Gastrocnemius medialis (tissue), 4 donors: ENCODE results near the gene MKKS. TPM values are rescaled to one million over a fixed set of nuclear protein-coding genes. Genes with fewer than 3 reads are reported as not detected.

Experiments
- ATAC-seq, 2 donors: fragments of 150-250 bp; one replicate each; pipeline ENCODE4 v1.9.1; 2016
- DNase-seq, 2 donors: peaks; one replicate each; pipeline ENCODE4 v3.0.0-alpha.2; 2019
- H3K27ac ChIP-seq, 4 donors: fragments of 200-600 bp; sonication (generic); 1 replicate in 1 of 4; 2 replicates in 3 of 4; pipeline ENCODE4 v1.5.1; 2016 to 2018; ENCODE audit warnings: mild to moderate bottlenecking in 2 of 4, moderate library complexity in 1 of 4
- H3K27me3 ChIP-seq, 3 donors: fragments of 200-600 bp; sonication (generic) in 2 of 3; 1 replicate in 1 of 3; 2 replicates in 2 of 3; pipeline versions ENCODE4 v1.5.1 to v1.6.0; 2016 to 2019; ENCODE audit warnings: mild to moderate bottlenecking in 1 of 3, moderate library complexity in 1 of 3
- H3K36me3 ChIP-seq, 2 donors: fragments of 200-600 bp; sonication (generic) in 1 of 2; one replicate each; pipeline ENCODE4 v1.5.1; 2017 to 2018
- H3K4me1 ChIP-seq, 2 donors: fragments of 200-600 bp; sonication (generic) in 1 of 2; one replicate each; pipeline ENCODE4 v1.5.1; 2016 to 2017; ENCODE audit warnings: mild to moderate bottlenecking in 2 of 2
- H3K4me3 ChIP-seq, 4 donors: fragments of 200-600 bp; sonication (generic) in 3 of 4; 1 replicate in 1 of 4; 2 replicates in 3 of 4; pipeline ENCODE4 v1.5.1; 2016 to 2019; ENCODE audit warnings: mild to moderate bottlenecking in 2 of 4
- H3K9me3 ChIP-seq, 3 donors: fragments of 200-600 bp; sonication (generic) in 2 of 3; 1 replicate in 1 of 3; 2 replicates in 2 of 3; pipeline ENCODE4 v1.5.1; 2016 to 2019
- CTCF ChIP-seq, 5 experiments: fragments of 450-650 bp in 3 of 5; fragments of 200-600 bp in 2 of 5; sonication (generic) in 2 of 5; IDR thresholded peaks in 4 of 5; conservative IDR thresholded peaks in 1 of 5; 1 replicate in 4 of 5; 2 replicates in 1 of 5; pipeline ENCODE4 v1.5.1; 2016 to 2019; ENCODE audit warnings: antibody characterized with exemption in 5 of 5, mild to moderate bottlenecking in 3 of 5, moderate library complexity in 3 of 5
- POLR2A ChIP-seq, 2 donors: fragments of 450-650 bp; IDR thresholded peaks; one replicate each; pipeline ENCODE4 v1.6.1; 2017; ENCODE audit warnings: antibody characterized with exemption in 2 of 2, mild to moderate bottlenecking in 2 of 2, moderate library complexity in 2 of 2
- in situ Hi-C, 4 donors: fragments of 200-750 bp; cut with MboI; loops; one replicate each; pipeline versions ENCODE4 v1.15.0 to v1.8.0; 2017; ENCODE audit warnings: low sequenced_read_pairs in 4 of 4
- intact Hi-C: fragments of 100-400 bp; cut with DNase I; formaldehyde crosslinking; loops from one replicate; pipeline ENCODE4 v1.15.1; 2023; ENCODE audit warnings: low total_unique reads
- total RNA-seq, 4 donors: library from RNA; depleted of rRNA; stranded (reverse); fragments of >200 nt; gene quantifications; one replicate each; pipeline versions ENCODE4 v1.1.0 to v1.2.3, GENCODE V29; 2016

The MKKS gene
- total RNA-seq, 4 donors from 2014 or later: 8.1 to 15.2 (median 14.6) TPM

DNA sequence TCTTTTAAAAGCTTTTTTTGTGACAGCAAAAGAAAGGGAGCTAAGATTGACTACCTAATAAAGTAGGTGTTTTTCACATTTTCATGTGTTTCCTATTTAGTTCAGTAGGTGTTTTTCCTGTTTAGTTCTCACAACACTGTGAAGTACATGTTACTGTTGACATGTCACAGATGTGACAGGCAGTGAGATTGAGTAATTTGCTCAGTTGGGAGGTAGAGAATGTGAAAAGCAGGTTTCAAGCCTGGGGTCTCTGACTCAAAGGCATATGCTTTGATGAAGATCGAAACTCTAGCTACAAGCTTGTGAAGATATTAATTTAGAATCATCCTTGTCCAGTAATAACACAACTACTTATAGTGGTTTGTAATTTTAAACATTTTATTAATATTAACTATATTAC is 44.2 kb upstream of the MKKS start:
- intact Hi-C loops: loop anchor here (10.0 kb wide), 1 partner anchor 727 kb away; no protein-coding TSS in a partner anchor
- H3K27ac ChIP-seq: no peak overlapping the region
- H3K4me3 ChIP-seq: no peak overlapping the region
- TF ChIP-seq CTCF (IDR thresholded peaks at IDR 0.05 in 4 of 5, conservative IDR thresholded peaks at IDR 0.05 in 1 of 5) (no peak), POLR2A (IDR thresholded peaks at IDR 0.05) (no peak)
- ATAC-seq (no peak), DNase-seq (no peak)
- no peaks in the 10 kb centered on the region for H3K36me3 ChIP-seq
- peaks cover 5 to 15% of the 10 kb centered on the region in 2 donors for H3K4me1 ChIP-seq
- H3K27me3 ChIP-seq: no peaks in the 10 kb centered on the region
- in situ Hi-C loops: no loop called here
- no peaks in the 10 kb centered on the region for H3K9me3 ChIP-seq

DNA sequence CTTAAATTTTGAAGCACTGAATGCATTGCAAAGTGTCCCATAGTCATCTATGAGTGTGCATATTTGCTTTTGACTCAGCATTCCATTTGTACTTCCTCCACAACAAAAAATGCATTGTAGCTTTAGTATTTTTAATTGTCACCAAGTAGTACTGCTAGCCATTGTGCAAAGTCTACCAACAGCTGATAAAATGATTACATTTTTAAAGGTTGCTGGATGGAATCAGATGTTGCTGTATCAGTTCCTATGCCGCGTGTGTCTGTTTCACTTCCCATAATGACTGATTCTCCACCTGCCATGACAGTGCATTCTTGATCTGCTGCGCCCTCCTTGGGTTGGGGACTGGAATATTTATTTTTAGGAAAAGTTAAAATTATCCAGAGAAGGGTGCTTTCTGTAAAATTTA is 42.3 kb upstream of the MKKS start:
- DNase-seq (no peak), ATAC-seq (peak in 1 of 2 donors; percentile 30)
- no peaks in the 10 kb centered on the region for H3K36me3 ChIP-seq
- no peaks in the 10 kb centered on the region for H3K27me3 ChIP-seq
- H3K27ac ChIP-seq: no peak overlapping the region
- H3K9me3 ChIP-seq: no peaks in the 10 kb centered on the region
- peaks cover 5 to 15% of the 10 kb centered on the region in 2 donors for H3K4me1 ChIP-seq
- intact Hi-C loops: loop anchor here (10.0 kb wide), 1 partner anchor 728 kb away; no protein-coding TSS in a partner anchor
- TF ChIP-seq POLR2A (IDR thresholded peaks at IDR 0.05) (no peak), CTCF (IDR thresholded peaks at IDR 0.05 in 4 of 5, conservative IDR thresholded peaks at IDR 0.05 in 1 of 5) (no peak)
- no peak overlapping the region for H3K4me3 ChIP-seq
- in situ Hi-C loops: no loop called here

DNA sequence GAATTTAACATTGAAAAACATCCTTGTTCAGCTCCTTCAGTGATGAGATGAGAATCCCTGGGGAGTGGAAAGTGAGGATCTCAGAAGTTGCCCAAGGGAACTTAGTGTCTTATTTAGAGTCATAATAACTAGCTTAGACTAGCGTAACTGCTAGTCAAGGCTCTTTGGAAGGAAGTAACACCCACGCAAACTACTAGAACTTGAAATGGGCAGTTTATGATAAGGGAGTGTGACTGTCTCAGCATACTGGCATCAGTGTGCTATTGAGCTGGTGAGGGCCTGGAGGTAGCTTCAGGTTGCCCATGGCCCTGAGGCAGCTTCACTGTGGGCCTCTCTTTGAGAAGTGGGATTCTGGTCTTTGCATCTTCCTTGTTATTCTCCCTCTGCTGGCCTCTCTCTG is 41.2 kb upstream of the MKKS start:
- DNase-seq: no peak
- H3K36me3 ChIP-seq: no peaks in the 10 kb centered on the region
- H3K9me3 ChIP-seq: no peaks in the 10 kb centered on the region
- no peak overlapping the region for H3K4me3 ChIP-seq
- intact Hi-C loops (loop anchor here (10.0 kb wide), 1 partner anchor 730 kb away; no protein-coding TSS in a partner anchor), in situ Hi-C loops (no loop called here)
- H3K27me3 ChIP-seq: no peaks in the 10 kb centered on the region
- H3K27ac ChIP-seq: peak overlapping the region; percentile 12 to 70 (median 32)
- peaks cover 5 to 15% of the 10 kb centered on the region in 2 donors for H3K4me1 ChIP-seq
- TF ChIP-seq CTCF (IDR thresholded peaks at IDR 0.05 in 4 of 5, conservative IDR thresholded peaks at IDR 0.05 in 1 of 5) (no peak), POLR2A (IDR thresholded peaks at IDR 0.05) (no peak)
- ATAC-seq: no peak

- DNase-seq (peak in 1 of 2 donors; percentile 53), ATAC-seq (peak; percentile 70 to 73)
- Histone ChIP-seq H3K4me1 (peaks cover 9 to 18% of the 10 kb centered on the region in 2 donors), H3K4me3 (no peak overlapping the region), H3K27me3 (no peaks in the 10 kb centered on the region), H3K27ac (peak overlapping the region; percentile 12 to 70 (median 32)), H3K9me3 (no peaks in the 10 kb centered on the region), H3K36me3 (no peaks in the 10 kb centered on the region)
- TF ChIP-seq CTCF (IDR thresholded peaks at IDR 0.05 in 4 of 5, conservative IDR thresholded peaks at IDR 0.05 in 1 of 5): no peak
- TF ChIP-seq POLR2A (IDR thresholded peaks at IDR 0.05): no peak
- in situ Hi-C loops (loop anchor here in 1 of 4 donors (25.0 kb wide), 1 partner anchor 1063 kb away; no protein-coding TSS in a partner anchor), intact Hi-C loops (loop anchor here (5.0 to 10.0 kb wide), 2 partner anchors 730 to 1068 kb away; no protein-coding TSS in a partner anchor)
Observed at GRCh38 chr20:10474606-10475184, 40.7 kb upstream of the MKKS start.
